CD4-positive, alpha-beta memory T cell (primary cell): ENCODE data around the gene EDEM1. TPM values are rescaled to one million over a fixed set of nuclear protein-coding genes. Genes with fewer than 3 reads are reported as not detected.

Experiments
- CTCF ChIA-PET: fragments of 350-600 bp; sonication (Branson Sonifier 250); formaldehyde crosslinking; loops from one replicate; lab custom pipeline; 2021; ENCODE audit warnings: inconsistent platforms; ENCODE audit not compliant: partially characterized antibody; lab: Charles Lee
- POLR2A ChIA-PET: fragments of 350-600 bp; sonication (Branson Sonifier 250); formaldehyde crosslinking; loops from one replicate; lab custom pipeline; 2021; ENCODE audit not compliant: partially characterized antibody; lab: Charles Lee
- DNase-seq, 5 donors: peaks; one replicate each; pipeline versions ENCODE4 v3.0.0 to v3.0.0-alpha.2; 2020 to 2022; ENCODE audit warnings: mixed read lengths in 1 of 5
- H3K27ac ChIP-seq: one replicate; pipeline ENCODE4 v1.7.0; 2013; ENCODE audit warnings: low read depth, low read length
- H3K27me3 ChIP-seq: 2 replicates; pipeline ENCODE4 v1.7.0; 2013; ENCODE audit warnings: mild to moderate bottlenecking, low read length, moderate library complexity; ENCODE audit not compliant: insufficient read depth
- H3K36me3 ChIP-seq: 2 replicates; pipeline ENCODE4 v1.7.0; 2013; ENCODE audit warnings: mild to moderate bottlenecking, low read length, moderate library complexity; ENCODE audit not compliant: insufficient read depth
- H3K4me1 ChIP-seq: 2 replicates; pipeline ENCODE4 v1.7.0; 2013; ENCODE audit warnings: mild to moderate bottlenecking, low read length, moderate library complexity; ENCODE audit not compliant: insufficient read depth
- H3K4me3 ChIP-seq, 2 donors: one replicate each; pipeline ENCODE4 v1.7.0; 2013; ENCODE audit warnings: low read length in 2 of 2, mild to moderate bottlenecking in 1 of 2
- H3K9me3 ChIP-seq, 2 donors: one replicate each; pipeline ENCODE4 v1.7.0; 2013; ENCODE audit warnings: low read length in 2 of 2, control low read depth in 1 of 2; ENCODE audit not compliant: control insufficient read depth in 1 of 2
- H3K27ac Mint-ChIP-seq, 7 donors: one replicate each; pipeline ENCODE4 v1.8.0; 2020 to 2021; ENCODE audit warnings: mixed read lengths in 7 of 7, mild to moderate bottlenecking in 6 of 7, inconsistent platforms in 3 of 7, moderate library complexity in 3 of 7
- H3K27me3 Mint-ChIP-seq, 2 donors: one replicate each; pipeline ENCODE4 v1.8.0; 2020 to 2021; ENCODE audit warnings: mixed read lengths in 2 of 2
- H3K36me3 Mint-ChIP-seq, 2 donors: one replicate each; pipeline ENCODE4 v1.8.0; 2020 to 2021; ENCODE audit warnings: mixed read lengths in 2 of 2, inconsistent platforms in 1 of 2, mild to moderate bottlenecking in 1 of 2
- H3K4me1 Mint-ChIP-seq, 4 donors: one replicate each; pipeline ENCODE4 v1.8.0; 2020 to 2021; ENCODE audit warnings: mixed read lengths in 4 of 4, mild to moderate bottlenecking in 1 of 4
- H3K4me3 Mint-ChIP-seq, 8 donors: one replicate each; pipeline ENCODE4 v1.8.0; 2020 to 2021; ENCODE audit warnings: mixed read lengths in 8 of 8, mild to moderate bottlenecking in 7 of 8, moderate library complexity in 6 of 8, inconsistent platforms in 3 of 8
- H3K9me3 Mint-ChIP-seq, 8 donors: one replicate each; pipeline ENCODE4 v1.8.0; 2020 to 2021; ENCODE audit warnings: mixed read lengths in 8 of 8, mild to moderate bottlenecking in 5 of 8, inconsistent platforms in 3 of 8, moderate library complexity in 1 of 8
- intact Hi-C: fragments of 100-400 bp; cut with micrococcal nuclease; formaldehyde crosslinking; loops from one replicate; pipeline ENCODE4 v1.15.1; 2023
- polyA plus RNA-seq, 2 donors: library from polyadenylated mRNA; unstranded; fragments of 300-500 nt; fragmentation: Illumina TruSeq; gene quantifications; one replicate each; pipeline ENCODE4 v1.2.3, GENCODE V29; 2021
- total RNA-seq, 2 experiments: library from RNA; stranded (reverse); gene quantifications; one replicate each; pipeline ENCODE4 v1.2.3, GENCODE V29; 2021

Gene EDEM1
- total RNA-seq (100 to 1,000 TPM; 146 to 153 TPM), polyA plus RNA-seq (10 to 100 TPM; 42.4 to 52.9 TPM)

DNA sequence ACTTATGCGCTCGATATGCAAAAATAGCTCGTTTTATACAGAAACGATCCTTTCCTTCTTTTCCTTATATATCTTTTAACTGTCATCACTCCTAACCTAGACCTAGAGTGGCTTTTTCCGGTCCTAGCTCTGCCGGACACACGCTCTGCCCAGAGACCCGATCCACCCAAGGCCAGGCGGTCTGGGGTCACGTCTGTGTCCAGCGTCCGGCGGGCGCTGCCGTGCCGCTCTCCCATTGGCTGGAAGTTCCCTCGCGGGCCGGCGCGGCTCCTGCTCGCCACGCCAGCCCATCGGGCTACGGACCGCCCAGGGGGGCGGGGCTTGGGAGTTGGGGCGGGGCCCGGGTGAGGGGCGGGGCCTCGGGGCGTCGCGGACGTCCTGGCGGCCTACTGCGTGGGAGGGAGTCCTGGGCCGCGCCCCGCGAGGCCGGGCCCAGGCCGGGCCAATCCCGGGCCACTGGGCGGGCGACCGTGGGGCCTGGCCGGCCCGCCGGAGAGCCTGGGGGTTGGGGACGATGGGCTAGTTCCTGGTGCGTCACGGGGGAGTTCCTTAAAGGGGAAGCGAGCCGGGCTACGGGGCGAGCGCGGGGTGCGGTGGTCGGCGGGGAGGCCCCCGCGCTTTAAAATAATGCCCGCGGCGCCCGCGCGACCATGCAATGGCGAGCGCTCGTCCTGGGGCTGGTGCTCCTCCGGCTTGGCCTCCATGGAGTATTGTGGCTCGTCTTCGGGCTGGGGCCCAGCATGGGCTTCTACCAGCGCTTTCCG lies at the start of gene EDEM1:
EDEM1 (plus strand) TSS at position 552 of the 764 bp plus-strand sequence; CDS start at position 651, 99 bp downstream.
- H3K27me3 Mint-ChIP-seq = no peaks in the 10 kb centered on the region
- no peaks in the 10 kb centered on the region for H3K27me3 ChIP-seq
- H3K9me3 Mint-ChIP-seq = peaks cover 0 to 4% (median 0%) of the 10 kb centered on the region in 8 donors
- peaks cover 26 to 46% (median 32%) of the 10 kb centered on the region in 4 donors for H3K4me1 Mint-ChIP-seq
- H3K9me3 ChIP-seq = no peaks in the 10 kb centered on the region
- ChIA-PET CTCF (interaction anchor here (1.5 to 3.2 kb wide), 5 partner anchors 8 to 66 kb away, joined by 3 to 19 read pairs (median 8); no protein-coding TSS in a partner anchor), POLR2A (interaction anchor here (0.6 to 6.0 kb wide), 13 partner anchors 10 to 694 kb away, joined by 3 to 206 read pairs (median 4); partner anchors contain the start of genes ARL8B, BHLHE40 and ITPR1)
- intact Hi-C loops = loop anchor here (1.0 to 10.0 kb wide), 5 partner anchors 50 to 695 kb away; partner anchors contain the start of genes ARL8B, BHLHE40 and ITPR1
- H3K27ac ChIP-seq = peak within 1 kb of the TSS; percentile 87
- peak within 1 kb of the TSS; percentile 80 to 85 for H3K4me3 ChIP-seq
- peaks cover 8 to 26% of the 10 kb centered on the region in 2 donors for H3K36me3 Mint-ChIP-seq
- peaks cover 16% of the 10 kb centered on the region for H3K4me1 ChIP-seq
- H3K4me3 Mint-ChIP-seq = peak within 1 kb of the TSS; percentile 93 to 100 (median 98)
- DNase-seq = peak; percentile 92 to 94 (median 93)
- H3K27ac Mint-ChIP-seq = peak within 1 kb of the TSS; percentile 98 to 99 (median 99)
- H3K36me3 ChIP-seq = no peaks in the 10 kb centered on the region

DNA sequence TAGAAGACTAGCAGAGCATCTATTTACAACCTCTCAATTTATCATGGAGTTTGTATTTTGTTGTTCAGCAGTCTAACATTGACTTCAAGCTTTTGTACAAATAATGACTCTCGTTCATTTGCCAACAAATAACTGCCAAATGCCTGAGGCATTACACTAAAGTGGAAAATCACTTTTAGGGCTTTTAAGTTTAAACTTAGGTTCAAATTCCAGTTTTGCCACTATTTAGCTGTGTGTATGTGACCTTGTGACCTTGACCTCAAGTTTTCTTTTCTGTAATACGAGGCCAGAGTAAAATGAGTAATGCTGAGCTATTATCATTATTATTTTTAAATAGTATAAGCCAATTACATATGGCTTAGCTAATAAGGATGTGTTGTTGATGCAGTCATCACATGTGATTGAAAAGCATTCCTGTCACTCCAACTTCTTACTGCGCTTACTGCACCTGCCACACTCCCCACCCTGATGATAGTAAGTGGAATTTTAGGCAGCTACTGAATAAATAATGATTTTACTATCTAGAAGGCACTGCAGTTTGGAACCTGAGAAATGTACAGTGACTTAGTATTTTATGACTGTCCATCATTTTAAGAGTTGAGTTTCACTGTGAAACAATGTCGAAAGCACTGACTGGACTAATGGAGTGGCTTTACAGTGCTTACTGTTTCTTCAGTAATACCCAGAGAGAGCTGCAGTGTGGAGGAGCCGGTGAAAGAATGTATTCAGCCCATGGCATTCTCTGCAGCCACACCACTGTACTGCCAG lies 49.1 kb upstream of the EDEM1 start:
- intact Hi-C loops = loop anchor here (5.0 kb wide), 2 partner anchors 49 to 289 kb away; partner anchors contain the start of gene EDEM1
- Mint-ChIP-seq H3K27ac (peak overlapping the region in 5 of 7 donors; percentile 43 to 78 (median 64)), H3K4me3 (no peak overlapping the region), H3K36me3 (peaks cover 20 to 21% of the 10 kb centered on the region in 2 donors), H3K4me1 (peaks cover 42 to 76% (median 61%) of the 10 kb centered on the region in 4 donors), H3K9me3 (no peaks in the 10 kb centered on the region), H3K27me3 (no peaks in the 10 kb centered on the region)
- DNase-seq = no peak
- no peak overlapping the region for H3K4me3 ChIP-seq
- H3K27ac ChIP-seq = no peak overlapping the region
- CTCF ChIA-PET = interaction anchor here (0.6 to 3.7 kb wide), 9 partner anchors 12 to 168 kb away, joined by 3 to 24 read pairs (median 4); no protein-coding TSS in a partner anchor
- POLR2A ChIA-PET = interaction anchor here (1.9 kb wide), 1 partner anchor 48 kb away, joined by 4 read pairs; no protein-coding TSS in a partner anchor
- H3K27me3 ChIP-seq = no peaks in the 10 kb centered on the region
- H3K4me1 ChIP-seq = peaks cover 48% of the 10 kb centered on the region
- H3K36me3 ChIP-seq = no peaks in the 10 kb centered on the region
- H3K9me3 ChIP-seq = no peaks in the 10 kb centered on the region

DNA sequence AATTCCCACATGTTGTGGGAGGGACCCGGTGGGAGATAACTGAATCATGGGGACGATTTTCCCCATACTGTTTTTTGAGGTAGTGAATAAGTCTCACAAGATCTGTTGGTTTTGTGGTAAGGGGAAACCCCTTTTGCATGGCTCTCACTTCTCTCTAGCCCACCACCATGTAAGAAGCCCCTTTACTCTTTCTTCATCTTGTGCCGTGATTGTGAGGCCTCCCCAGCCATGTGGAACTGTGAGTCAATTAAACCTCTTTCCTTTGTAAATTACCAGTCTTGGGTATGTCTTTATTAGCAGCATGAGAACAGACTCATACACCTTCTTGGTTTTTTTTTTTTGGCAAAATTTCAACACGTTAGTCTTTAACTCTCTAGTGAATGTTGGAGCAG lies 47.3 kb upstream of the EDEM1 start:
- H3K9me3 Mint-ChIP-seq = peaks cover 0 to 10% (median 0%) of the 10 kb centered on the region in 8 donors
- no peak for DNase-seq
- H3K27ac Mint-ChIP-seq = peak overlapping the region in 3 of 7 donors; percentile 24 to 88 (median 38)
- peaks cover 44 to 83% (median 65%) of the 10 kb centered on the region in 4 donors for H3K4me1 Mint-ChIP-seq
- ChIA-PET CTCF (interaction anchor here (1.2 kb wide), 1 partner anchor 53 kb away, joined by 3 read pairs; no protein-coding TSS in a partner anchor), POLR2A (no interaction called here)
- H3K4me3 Mint-ChIP-seq = peak overlapping the region in 2 of 8 donors; percentile 7 to 44
- peaks cover 42% of the 10 kb centered on the region for H3K4me1 ChIP-seq
- H3K27me3 ChIP-seq = no peaks in the 10 kb centered on the region
- H3K27ac ChIP-seq = no peak overlapping the region
- H3K27me3 Mint-ChIP-seq = no peaks in the 10 kb centered on the region
- no peaks in the 10 kb centered on the region for H3K36me3 ChIP-seq
- H3K4me3 ChIP-seq = no peak overlapping the region
- H3K9me3 ChIP-seq = no peaks in the 10 kb centered on the region
- H3K36me3 Mint-ChIP-seq = peaks cover 34 to 35% of the 10 kb centered on the region in 2 donors
- intact Hi-C loops = no loop called here

DNA sequence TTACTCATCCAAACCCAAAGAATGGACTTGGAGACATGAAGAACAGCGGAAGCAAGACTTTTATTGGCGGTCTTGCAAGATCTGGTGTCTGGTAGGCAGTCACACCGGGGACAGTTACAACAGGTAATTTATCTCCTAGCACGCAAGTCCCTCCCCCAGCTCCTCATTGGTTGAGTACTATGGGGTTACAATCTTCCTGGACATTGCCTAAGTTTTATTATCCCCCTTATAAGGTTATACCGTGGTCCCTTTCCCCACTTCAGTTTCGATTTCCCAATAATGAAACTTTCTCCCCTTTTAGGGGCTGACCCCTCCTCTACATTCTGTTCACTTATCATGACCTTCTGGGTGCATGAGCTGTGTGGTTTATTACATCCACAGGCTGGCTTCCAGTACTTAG lies 46.7 kb upstream of the EDEM1 start:
- CTCF ChIA-PET = no interaction called here
- peaks cover 42% of the 10 kb centered on the region for H3K4me1 ChIP-seq
- H3K27me3 Mint-ChIP-seq = no peaks in the 10 kb centered on the region
- H3K27me3 ChIP-seq = no peaks in the 10 kb centered on the region
- peak overlapping the region in 1 of 7 donors; percentile 14 for H3K27ac Mint-ChIP-seq
- H3K4me1 Mint-ChIP-seq = peaks cover 44 to 89% (median 70%) of the 10 kb centered on the region in 4 donors
- no peaks in the 10 kb centered on the region for H3K36me3 ChIP-seq
- POLR2A ChIA-PET = no interaction called here
- H3K27ac ChIP-seq = no peak overlapping the region
- intact Hi-C loops = no loop called here
- no peak for DNase-seq
- H3K4me3 Mint-ChIP-seq = no peak overlapping the region
- no peaks in the 10 kb centered on the region for H3K9me3 ChIP-seq
- no peak overlapping the region for H3K4me3 ChIP-seq
- H3K9me3 Mint-ChIP-seq = peaks cover 0 to 16% (median 2%) of the 10 kb centered on the region in 8 donors
- peaks cover 40 to 41% of the 10 kb centered on the region in 2 donors for H3K36me3 Mint-ChIP-seq

DNA sequence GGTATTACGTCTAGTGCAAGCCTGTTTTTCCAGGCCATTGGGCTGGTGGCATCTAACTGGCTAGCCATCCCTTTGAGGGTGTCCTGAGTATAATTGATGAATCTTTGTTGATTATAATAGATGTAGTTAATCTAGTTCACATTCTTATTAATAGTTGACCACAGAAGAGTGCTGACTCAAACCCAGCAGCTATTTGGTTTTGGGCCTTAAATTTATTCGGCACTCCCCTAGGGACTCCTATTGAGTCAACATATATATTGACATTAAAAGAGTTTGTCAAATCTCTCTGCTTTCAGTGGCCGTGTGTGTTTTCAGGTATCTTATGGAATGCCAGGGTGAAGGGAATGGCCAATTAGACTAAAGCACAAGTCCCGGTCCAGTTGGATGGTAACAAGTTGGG lies 45.7 kb upstream of the EDEM1 start:
- no peaks in the 10 kb centered on the region for H3K27me3 Mint-ChIP-seq
- intact Hi-C loops = no loop called here
- Histone ChIP-seq H3K27me3 (no peaks in the 10 kb centered on the region), H3K36me3 (no peaks in the 10 kb centered on the region), H3K4me3 (no peak overlapping the region), H3K9me3 (no peaks in the 10 kb centered on the region), H3K4me1 (peaks cover 34% of the 10 kb centered on the region), H3K27ac (no peak overlapping the region)
- peaks cover 38 to 83% (median 65%) of the 10 kb centered on the region in 4 donors for H3K4me1 Mint-ChIP-seq
- POLR2A ChIA-PET = no interaction called here
- no peak for DNase-seq
- H3K9me3 Mint-ChIP-seq = peaks cover 0 to 21% (median 10%) of the 10 kb centered on the region in 8 donors
- no peak overlapping the region for H3K27ac Mint-ChIP-seq
- peaks cover 48 to 50% of the 10 kb centered on the region in 2 donors for H3K36me3 Mint-ChIP-seq
- CTCF ChIA-PET = no interaction called here
- H3K4me3 Mint-ChIP-seq = no peak overlapping the region

DNA sequence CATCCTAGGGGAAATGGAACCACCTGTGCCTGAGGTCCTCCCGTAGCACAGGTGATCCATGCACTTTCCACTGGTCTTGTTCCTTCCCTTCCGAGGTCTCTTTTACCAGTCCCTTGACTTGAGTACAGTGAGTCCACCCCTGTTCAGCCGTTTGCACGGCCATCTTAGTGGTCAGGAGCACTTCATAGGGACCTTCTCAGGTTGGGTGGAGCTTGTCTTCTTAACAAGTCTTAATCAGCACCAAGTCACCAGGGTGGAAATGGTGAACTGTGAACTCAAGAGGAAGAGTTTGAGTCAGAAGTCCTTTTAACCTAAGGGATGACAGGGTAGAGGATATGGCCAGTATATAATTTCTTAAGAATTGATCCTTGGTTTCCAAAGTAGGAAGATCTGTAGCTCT lies 44.0 kb upstream of the EDEM1 start:
- Histone ChIP-seq H3K9me3 (no peaks in the 10 kb centered on the region), H3K36me3 (no peaks in the 10 kb centered on the region), H3K27me3 (no peaks in the 10 kb centered on the region), H3K4me3 (no peak overlapping the region), H3K27ac (no peak overlapping the region), H3K4me1 (peaks cover 30% of the 10 kb centered on the region)
- CTCF ChIA-PET = interaction anchor here (1.0 kb wide), 1 partner anchor 29 kb away, joined by 3 read pairs; no protein-coding TSS in a partner anchor
- POLR2A ChIA-PET = no interaction called here
- intact Hi-C loops = no loop called here
- H3K27me3 Mint-ChIP-seq = no peaks in the 10 kb centered on the region
- no peak overlapping the region for H3K4me3 Mint-ChIP-seq
- DNase-seq = no peak
- peaks cover 0 to 31% (median 17%) of the 10 kb centered on the region in 8 donors for H3K9me3 Mint-ChIP-seq
- H3K4me1 Mint-ChIP-seq = peaks cover 39 to 85% (median 68%) of the 10 kb centered on the region in 4 donors
- peak overlapping the region in 2 of 7 donors; percentile 42 to 75 for H3K27ac Mint-ChIP-seq
- peaks cover 65% of the 10 kb centered on the region in 2 donors for H3K36me3 Mint-ChIP-seq
